Nucleus accumbens (tissue), 56 donors: ENCODE results near the gene IDUA.
A peak's percentile ranks its signal among the peaks of the same experiment; 100 is the strongest.

ENCODE experiments used
- DNase-seq, 56 donors: peaks; one replicate each; lab custom pipeline; 2025; lab: John Stamatoyannopoulos, UW

IDUA gene

DNA sequence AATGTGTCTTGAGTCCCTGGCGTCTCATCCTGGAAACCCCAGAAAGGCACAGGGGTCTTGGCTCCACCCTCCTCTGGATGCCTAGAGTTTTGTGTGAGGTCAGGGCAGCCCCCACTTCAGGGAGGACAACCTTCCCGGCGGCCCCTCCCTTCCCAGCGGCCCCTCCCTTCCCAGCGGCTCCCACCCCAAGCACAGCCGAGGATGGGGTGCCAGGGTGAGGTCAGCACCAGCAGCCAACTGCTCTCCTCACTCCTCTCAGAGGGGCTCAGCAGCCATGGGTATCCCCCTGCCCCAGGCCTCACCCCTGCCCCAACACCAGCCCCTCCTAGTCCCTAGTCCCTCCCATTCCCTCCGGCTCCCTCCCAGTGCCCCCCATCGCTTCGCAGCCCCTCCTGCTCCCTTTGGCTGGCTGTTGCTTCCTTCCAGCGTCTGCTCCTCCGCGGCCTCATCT is 30.9 kb upstream of the IDUA start:
- DNase-seq, result no peak

DNA sequence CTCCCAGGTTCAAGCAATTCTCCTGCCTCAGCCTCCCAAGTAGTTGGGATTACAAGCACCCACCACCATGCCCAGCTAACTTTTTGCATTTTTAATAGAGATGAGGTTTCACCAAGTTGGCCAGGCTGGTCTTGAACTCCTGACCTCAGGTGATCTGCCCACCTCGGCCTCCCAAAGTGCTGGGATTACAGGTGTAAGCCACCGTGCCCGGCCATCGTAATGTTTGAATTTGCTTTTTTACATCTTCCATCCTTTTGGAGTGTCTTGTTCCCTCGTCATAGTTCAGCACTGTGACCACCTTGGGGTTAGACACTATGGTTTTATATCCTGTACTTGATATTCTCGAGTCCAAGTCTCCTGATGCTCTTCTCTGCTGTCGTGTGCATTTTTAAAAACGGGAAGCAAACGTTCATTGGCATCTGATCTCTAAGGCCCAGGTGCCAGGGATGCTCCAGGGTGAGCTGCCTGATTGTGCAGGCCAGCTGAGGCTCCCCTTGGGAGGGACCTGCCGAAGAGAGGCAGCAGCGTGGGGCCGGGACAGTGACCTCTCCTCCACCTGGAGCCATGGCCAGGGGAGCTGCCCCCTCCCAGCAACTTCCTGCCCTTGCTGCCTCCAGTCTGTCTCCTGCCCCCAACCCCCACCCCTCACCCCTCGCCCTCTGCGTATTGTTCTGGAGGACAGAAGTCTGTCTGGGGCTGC is 30.2 kb upstream of the IDUA start:
- DNase-seq, result no peak

DNA sequence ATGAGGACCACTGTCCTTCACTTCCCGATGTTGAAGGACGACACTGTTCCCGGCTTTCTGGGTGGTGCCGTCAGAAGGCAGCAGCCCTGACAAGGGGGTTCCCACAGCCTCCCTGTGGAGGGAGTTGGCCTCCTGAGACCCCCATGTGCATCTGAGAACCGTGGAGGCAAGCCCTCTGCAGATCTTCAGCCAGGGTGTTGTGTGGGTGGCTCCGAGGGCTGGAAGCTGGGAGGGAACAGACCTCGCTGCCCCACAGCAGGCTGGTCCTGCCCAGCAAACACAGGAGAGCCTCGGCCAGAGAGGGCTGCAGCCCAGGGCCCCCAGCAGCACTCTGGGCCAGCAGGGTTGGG is 29.6 kb upstream of the IDUA start:
- DNase-seq, result no peak

DNA sequence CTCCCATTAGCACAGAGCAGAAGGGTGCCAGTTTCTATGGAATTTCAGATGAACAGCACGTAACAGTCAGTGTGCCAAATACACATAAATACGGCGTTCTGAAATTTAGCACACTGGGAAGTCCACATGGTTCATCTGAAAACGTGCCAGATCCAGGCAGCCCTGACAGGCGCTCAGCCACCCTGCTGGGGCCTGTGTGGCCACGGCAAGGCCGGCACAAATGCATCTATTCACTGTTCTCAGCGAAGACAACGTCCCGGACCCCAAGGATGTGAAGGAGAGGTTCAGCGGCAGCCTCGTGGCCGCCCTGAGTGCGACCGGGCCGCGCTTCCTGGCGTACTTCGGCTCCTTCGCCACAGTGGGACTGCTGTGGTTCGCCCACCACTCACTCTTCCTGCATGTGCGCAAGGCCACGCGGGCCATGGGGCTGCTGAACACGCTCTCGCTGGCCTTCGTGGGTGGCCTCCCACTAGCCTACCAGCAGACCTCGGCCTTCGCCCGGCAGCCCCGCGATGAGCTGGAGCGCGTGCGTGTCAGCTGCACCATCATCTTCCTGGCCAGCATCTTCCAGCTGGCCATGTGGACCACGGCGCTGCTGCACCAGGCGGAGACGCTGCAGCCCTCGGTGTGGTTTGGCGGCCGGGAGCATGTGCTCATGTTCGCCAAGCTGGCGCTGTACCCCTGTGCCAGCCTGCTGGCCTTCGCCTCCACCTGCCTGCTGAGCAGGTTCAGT is 29.1 kb upstream of the IDUA start:
- no peak for DNase-seq

DNA sequence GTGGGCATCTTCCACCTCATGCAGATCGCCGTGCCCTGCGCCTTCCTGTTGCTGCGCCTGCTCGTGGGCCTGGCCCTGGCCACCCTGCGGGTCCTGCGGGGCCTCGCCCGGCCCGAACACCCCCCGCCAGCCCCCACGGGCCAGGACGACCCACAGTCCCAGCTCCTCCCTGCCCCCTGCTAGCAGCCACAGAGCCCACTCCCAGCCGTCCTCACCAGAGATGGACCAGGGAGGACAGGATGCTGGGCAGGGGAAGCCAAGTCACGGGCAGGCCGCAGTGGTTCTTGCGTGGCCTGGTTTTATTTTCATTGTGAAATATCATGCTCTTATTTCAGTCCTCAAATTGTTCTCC is 28.6 kb upstream of the IDUA start:
- no peak for DNase-seq

DNA sequence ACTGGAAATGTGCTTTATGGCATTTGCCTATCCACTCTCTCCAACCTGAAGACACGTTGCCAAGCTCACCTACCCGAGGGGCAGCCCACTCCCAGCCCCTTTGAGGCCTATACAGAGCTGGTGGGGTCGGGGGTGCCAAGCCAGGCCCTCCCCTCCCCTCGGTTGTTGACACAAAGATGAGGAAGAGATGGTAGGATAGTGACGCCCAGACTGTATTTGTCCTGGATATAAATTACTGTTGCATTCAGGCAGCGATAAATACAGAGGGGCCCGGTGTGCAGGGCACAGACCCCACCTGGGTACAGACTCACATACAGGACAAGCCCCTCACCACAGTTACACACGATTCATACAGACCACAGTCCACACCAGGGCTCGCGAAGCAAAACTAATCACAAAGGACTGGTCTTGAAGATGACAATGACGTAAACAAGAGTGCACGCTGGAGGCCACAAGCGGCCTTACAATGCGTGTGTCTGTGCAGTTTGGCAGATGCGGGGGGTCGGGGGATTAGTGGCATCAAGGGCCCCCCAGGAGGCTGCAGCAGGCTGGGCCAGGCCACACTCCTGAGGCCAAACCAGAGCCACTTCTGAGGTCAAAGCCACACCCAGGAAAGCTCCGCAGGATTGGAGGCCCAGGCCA is 28.0 kb upstream of the IDUA start:
- DNase-seq, result peak in 1 of 56 donors; percentile 18

DNA sequence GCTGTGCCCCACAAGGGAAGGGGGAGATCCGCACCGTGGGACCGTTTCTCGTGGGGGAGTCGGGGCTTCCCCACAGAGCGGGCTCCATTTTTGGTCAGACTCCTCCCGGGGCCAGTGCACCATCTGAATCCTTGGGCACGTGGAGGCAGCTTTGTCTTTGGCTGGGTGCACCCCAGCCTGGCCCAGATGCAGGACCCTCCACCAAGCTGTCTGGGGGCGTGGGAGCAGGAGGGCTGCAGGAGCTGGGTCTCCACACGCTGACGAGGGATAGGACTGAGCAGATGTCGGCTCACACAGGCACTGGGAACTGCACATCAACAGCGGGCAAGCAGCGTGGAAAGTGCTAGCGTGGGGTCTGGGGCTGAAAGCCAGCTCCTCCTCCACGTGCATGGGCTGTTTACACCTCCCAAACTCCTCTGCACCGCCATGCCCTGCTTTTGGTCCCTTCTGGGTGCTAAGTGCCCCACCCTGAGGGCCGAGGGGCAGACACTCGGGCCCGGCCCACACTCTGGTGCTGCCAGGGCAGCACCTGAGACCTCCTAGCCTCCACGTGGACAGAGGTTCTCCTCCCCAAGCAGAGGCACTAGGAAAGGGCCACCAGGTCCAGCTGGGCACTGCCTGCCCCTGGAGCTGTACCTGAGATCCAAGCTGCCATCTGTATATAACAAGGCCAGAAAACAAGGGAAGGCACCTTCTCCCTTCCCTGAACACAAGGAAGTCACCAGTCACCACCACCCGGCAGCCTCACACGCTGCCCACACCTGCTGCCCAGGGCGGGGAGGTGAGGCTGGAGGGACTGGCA is 27.3 kb upstream of the IDUA start:
- DNase-seq, result no peak

DNA sequence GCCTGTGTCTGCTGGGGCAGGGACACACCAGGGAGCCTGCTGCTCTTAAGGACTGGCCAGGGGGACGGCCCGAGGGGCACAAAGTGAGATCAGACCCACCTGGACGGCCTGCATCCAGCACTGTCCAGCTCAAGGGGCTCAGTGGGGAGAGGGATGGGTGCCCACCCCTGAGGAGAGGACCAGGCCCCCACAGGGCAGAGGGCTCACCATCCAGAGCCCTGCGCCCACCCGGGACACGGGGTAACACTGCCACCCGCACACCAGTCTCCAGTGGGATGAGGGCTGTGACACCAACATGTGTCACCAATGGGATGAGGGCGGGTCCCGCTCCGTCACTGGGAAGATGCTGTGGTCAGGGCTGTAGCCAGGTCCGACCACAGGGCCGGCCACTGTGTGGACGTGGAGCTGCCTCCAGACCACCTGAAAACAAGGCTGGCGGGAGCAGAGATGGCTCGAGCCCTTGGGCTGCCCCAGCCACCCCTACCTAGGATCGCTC is 26.7 kb upstream of the IDUA start:
- no peak for DNase-seq

DNA sequence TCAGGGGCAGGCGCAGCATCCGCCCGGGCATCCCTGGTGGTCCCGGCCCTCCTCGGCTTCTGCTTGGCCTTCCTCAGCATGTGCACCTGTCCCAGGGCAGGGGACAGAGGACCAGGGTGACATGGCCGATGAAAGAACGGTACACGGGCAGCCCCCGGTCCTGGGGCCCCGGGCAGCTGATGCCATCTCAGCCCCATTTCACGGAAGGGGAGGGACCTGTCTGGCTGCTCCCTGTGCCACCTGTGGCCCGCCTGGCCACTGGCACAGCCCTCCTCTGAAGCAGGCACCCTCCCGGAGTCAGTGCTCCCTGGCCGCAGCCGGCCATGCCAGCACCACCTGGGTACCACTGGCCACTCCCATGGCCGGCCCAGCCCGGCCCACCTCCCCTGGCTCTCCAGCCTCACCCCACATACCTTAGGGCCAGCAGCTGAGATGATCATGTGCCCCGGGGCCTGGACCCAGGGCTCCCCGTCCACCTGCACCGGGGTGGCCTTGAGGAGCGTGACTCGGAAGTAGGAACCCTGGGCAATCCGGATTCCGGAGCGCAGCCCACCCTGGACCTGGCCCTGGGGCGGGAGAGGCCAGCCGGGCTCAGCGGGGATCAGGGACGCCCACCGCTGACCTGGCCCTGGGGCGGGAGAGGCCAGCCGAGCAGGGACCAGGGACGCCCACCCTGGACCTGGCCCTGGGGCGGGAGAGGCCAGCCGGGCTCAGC is 26.1 kb upstream of the IDUA start:
- no peak for DNase-seq

DNA sequence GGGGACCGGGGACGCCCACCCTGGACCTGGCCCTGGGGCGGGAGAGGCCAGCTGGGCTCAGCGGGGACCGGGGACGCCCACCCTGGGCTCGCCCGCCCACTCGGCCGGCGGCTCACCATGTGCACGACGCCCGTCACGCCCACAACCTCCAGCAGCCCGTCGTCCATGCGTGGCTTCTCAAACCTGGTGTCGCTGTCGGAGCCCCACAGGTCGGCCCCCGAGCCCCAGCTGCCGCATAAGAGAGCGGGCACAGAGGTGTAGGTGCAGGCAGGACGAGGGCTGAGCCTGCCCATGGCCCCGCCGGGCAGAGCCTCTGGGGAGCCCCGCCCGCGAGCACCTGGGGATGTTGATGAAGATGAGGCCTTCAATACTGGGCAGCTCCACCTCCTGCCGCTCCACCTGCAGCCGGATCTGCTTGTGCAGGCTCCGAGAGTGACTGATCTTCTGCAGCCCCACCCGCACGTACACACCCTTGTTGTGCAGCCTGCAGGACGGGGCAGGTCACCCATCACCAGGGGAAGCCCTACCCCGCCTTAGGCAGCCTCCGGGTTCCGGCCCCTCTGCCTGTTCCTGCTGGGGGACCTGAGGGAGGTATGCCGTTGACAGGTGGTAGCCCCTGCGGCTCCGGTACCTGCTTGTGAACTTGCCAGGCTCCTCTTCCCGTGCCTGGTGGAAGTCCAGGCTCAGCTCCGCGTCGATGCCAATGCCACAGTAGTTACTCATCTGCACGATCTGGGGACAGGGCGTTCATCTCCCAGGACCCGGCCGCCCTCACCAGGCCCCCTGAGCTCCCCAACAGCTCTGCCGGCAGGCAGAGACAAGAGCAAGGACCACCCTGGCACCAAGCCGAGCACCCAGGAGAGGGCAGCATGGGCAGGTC is 25.3 kb upstream of the IDUA start:
- no peak for DNase-seq

DNA sequence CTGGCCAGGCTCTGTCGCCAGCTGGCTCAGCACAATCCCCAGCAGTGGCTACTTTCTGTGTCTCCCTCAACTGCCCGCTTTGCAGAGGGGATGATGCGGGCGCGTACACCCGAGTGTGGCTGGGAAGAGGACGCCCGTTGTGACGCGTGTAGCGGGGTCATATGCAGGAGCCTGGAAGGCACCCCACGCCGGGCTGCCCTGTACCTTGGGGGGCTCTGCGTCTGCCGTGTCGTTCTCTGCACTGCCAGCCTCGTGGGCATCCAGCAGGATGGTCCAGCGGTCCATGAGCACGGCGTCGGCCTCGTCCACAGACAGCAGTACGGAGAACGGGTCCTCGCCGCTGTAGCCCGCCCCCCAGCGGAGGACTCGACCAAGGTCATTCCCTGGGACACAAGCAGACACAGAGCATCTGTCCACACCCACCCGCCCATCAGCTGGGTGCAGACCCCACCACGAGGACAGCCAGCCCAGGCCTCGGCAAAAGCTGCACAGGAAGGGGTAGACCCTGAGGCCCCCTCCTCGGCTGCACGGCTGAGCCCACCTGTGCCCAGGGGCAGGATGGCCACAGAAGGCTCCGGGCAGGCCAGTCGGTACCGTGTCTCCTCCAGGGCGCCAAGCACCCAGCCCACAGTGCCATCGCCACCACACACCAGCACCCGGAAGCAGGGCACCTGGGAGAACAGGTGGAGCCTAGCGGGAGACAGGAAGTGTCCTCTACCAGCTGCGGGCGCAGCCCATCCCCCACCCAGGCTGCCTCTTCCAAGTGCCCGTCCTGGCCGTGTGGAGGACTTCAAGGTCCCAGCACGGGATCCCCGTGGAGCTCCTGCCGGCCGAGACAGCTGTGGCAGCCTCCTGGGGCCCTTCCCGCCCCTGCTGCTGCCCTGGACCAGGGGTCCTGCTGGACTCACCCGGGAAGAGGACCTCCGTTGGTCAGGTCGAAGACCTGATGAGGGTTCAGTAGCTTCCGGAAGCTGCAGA is 24.3 kb upstream of the IDUA start:
- no peak for DNase-seq

DNA sequence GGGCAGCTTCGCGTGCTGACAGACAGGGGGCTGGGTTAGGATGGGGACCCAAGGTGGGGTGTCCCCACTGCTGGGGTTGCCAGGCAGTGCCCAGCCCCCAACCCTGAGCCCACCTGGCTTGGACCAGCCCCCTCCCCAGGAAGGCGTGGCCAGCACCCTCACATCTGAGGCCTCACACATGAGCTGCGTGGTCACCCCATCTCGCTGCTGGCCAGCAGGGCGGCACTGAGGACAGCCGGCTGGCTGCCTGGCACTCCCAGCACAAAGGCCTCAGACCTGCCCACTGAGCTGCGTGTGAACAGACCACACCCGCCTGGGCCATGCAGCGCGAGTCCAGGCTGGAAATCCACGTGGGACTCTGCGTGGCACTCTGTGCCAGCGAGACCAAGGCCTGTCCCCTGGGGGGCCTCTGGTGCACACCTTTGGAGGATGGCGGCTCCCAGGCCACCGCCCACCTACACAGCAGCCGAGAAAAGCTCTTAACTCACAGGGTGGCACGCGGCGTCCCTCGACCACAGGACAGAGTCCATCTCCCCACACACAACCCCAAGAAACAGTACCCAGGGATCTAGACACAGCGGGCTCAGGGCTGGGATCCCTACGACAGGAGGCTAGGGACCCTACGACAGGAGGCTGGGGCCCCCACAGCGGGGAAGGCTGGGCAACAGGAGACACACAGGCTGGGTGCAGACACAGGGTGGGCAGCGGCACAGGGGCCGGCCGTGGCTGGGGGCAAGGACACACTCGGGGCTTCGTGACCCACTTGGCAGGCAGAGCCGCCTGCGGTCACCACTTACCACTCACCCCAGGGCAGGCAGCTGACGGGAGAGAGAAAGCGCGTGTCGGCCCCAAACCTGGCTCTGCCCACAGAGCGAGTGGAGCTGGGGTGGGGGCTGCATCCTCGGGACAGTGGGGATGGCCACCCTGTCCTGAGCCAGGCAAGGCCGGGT is 23.3 kb upstream of the IDUA start:
- DNase-seq, result no peak

DNA sequence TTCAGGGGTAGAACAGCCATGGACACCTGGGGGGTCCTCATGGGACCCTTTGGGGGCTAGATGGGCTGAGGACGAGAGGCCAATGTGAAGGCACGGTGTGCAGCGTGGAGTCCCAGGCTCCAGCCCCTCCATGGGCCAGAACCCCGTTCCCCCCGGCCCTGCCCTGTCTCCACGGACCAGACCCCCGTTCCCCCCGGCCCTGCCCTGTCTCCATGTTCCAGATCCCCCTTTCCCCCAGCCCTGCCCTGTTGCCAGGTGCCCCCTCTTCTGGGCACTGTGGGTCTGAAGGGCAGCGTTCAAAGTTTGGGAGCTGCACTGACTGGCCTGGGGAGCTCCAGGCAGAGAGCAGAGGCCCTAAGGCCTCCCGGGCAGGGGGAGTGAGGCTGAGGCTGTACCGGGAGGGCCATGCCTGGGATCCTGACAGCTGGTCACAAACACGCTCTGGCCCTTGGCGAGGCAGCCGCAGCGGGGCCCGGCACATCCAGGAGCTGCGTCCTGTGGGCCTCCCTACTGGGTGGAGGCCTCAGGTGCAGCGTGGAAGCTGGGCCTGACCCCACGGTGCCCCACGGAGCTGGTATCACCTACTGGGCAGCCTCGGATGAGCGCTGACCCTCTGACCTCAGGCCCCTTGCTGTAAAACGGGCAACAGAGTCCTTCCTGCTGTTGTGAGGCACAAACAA is 22.4 kb upstream of the IDUA start:
- no peak for DNase-seq

DNA sequence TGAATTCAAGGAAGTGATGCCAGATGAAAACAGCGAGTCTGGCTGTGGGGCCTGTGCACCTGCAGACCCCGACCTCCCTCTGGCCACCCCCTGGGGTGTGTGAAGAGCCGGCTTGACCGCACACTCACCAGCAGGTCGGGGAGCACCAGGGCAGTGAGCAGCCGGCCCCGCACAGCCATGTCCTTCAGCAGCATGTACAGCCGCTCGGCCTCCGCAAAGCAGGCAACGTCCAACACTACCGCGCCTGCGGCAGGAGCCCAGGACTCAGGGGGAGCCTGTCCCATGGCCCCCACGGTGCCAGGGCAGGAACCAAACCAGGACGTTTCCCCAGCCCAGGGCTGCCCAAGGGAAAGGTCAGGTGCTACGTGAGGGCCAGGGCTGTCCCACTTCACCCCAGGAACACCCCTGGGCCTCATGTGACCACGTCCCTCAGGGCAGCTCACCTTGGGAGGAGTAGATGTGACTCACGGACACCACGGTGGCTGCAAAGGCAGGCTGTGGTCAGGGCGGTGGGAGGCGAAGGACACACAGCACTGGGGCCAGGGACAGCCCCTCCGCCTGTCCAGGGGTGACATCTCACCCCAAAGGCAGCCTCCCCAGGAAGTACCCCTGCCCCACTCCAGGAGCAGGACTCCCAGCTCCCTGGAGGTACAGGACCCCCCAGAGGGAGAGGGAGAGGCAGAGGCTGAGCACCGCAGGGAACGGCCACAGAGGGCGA is 21.6 kb upstream of the IDUA start:
- no peak for DNase-seq

DNA sequence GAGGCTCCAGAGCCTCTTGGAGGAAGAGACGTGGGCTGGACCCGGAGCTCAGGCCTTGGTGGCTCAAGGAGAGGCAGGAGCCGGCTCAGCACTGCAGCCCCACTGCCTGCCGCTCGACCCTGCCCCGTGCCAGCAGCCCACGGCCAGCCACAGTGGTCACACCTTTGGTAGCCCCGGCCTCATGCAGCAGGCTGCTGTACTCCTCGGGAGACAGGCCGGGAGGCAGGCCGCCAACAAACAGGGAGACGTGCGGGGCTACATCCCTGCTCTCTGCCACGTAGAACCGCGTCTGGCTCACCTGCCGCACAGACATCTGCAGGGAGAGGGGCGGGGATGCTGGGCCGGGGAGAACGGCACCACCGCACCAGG is 21.1 kb upstream of the IDUA start:
- DNase-seq, result no peak
